ENCODE data around the gene MYH10. TPM values are rescaled to one million over a fixed set of nuclear protein-coding genes. Genes with fewer than 3 reads are reported as not detected.
"Not testable (repeated sequence)": the region's sequence is repeated elsewhere in the genome, so short reads cannot be mapped to it uniquely, and the experiment has no call there.

The MYH10 gene
- total and polyA plus RNA-seq, 2 experiments from 2014 or later = 46.8 to 69.5 TPM

DNA sequence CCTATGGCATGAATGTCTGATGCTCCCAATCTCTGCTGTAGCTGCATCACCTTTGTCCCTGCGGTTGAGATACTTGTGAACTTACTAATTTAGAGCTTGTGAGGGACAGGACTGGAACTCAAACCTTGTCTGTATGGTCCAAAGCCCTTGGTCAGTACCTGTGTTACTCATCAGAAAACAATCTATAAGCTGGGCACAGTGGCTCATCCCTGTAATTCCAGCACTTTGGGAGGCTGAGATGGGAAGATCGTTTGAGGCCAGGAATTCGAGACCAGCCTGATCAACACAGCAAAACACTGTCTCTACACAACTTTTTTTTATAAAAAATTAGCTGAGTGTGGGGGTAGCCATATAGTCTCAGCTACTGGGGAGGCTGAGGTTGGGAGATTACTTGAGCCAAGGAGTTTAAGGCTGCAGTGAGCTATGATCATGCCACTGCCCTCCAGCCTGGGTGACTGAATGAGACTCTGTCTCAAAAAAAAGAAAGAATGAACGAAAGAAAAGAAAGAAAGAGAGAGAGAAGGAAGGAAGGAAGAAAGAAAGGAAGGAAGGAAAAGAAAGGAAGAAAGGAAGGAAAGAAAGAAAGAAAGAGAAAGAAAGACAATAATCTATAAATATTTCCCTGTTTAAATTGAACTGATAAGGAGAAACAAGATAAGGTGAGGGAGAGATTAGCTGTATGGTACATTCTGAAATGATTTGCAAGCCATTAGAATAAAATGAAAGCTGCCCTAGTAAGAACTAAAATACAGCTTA lies 31.7 kb upstream of the MYH10 start:
- Histone ChIP-seq H3K79me2 (ENCODE audit: insufficient read depth) (no peaks in the 10 kb centered on the region), H3K4me3 (no peak overlapping the region), H3K27me3 (replicated peaks; ENCODE audit: insufficient read depth) (0 out of 2 replicates have a peak, but pooled peaks cover 13% of the 10 kb centered on the region), H3K4me1 (ENCODE audit: insufficient read depth) (no peaks in the 10 kb centered on the region), H3K9me3 (ENCODE audit: low read depth) (no peaks in the 10 kb centered on the region), H3K4me2 (ENCODE audit: unreplicated experiment) (no peak overlapping the region), H3K27ac (no peak overlapping the region), H4K20me1 (ENCODE audit: insufficient read depth) (no peaks in the 10 kb centered on the region), H3K9me2 (ENCODE audit: insufficient read depth) (no peaks in the 10 kb centered on the region), H3K36me3 (ENCODE audit: low read depth) (no peaks in the 10 kb centered on the region), H3F3A (ENCODE audit: insufficient read depth) (no peaks in the 10 kb centered on the region), H3K9ac (no peak overlapping the region), H2AFZ (no peak overlapping the region)
- no peak for DNase-seq
- no peak for TF ChIP-seq EZH2phosphoT487 (IDR thresholded peaks at IDR 0.05; ENCODE audit: insufficient read depth, low read depth)
- no peak for TF ChIP-seq EZH2 (IDR thresholded peaks at IDR 0.05; ENCODE audit: insufficient read depth, poor library complexity, severe bottlenecking)
- in situ Hi-C loops (cut with MboI) = no loop called here
- WGBS, 2 experiments (ENCODE audit: low coverage in 1 of 2, low lambda C conversion rate in 2 of 2, missing lambda C conversion rate in 2 of 2) = 71% methylated on average over 4 of the region's 4 CpGs

DNA sequence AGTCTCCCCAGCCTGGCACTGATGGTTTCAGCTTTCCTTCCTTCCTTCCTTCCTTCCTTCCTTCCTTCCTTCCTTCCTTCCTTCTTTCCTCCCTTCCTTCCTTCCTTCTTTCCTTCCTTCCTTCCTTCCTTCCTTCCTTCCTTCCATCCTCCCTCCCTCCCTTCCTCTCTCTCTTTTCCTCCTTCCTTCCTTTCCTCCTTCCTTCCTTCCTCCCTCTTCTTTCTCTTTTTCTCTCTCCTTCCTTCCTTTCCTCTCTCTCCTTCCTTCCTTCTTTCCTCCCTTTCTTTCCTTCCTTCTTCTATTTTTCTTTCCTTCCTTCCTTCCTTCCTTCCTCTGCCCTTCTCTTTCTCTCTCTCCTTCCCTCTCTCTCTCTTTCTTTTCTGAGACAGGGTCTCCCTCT lies 30.2 kb upstream of the MYH10 start:
- 0 out of 2 replicates have a peak, but pooled peaks cover 13% of the 10 kb centered on the region for H3K27me3 ChIP-seq (replicated peaks; ENCODE audit: insufficient read depth)
- H3K9me3 ChIP-seq (ENCODE audit: low read depth); H3K9ac ChIP-seq; H3F3A ChIP-seq (ENCODE audit: insufficient read depth); H3K4me1 ChIP-seq (ENCODE audit: insufficient read depth); H3K9me2 ChIP-seq (ENCODE audit: insufficient read depth); H2AFZ ChIP-seq; DNase-seq; H3K27ac ChIP-seq; H3K79me2 ChIP-seq (ENCODE audit: insufficient read depth); H3K4me3 ChIP-seq; H3K4me2 ChIP-seq (ENCODE audit: unreplicated experiment); H3K36me3 ChIP-seq (ENCODE audit: low read depth); in situ Hi-C loops (cut with MboI); H4K20me1 ChIP-seq (ENCODE audit: insufficient read depth): not testable (repeated sequence)

DNA sequence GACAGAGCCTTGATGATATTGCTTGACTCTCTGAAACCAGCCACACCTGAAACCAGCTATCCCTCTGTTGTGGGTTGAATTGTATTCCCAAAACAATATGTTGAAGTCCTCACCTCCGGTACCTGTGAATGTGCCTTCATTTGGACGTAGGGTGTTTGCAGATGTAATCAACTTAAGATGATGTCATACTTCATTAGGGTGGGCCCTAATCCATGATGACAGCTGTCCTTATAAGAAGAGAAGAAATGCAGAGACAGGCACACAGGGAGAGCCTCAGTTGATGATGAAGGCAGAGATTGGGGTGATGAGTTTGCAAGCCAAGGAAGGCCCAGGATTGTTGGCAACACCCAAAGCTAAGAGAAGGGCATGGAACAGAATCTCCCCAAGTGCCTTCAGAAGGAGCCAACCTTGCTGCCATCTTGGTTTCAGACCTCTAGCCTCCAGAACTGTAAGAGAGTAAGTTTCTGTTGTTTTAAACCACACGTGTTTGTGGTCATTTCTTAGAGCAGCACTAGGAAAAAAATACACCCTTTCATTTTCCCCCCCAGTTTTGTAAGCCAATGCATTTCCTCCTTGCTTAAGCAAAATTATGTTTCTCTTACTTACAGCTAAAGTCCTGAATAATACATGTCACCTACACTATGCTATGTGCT lies 29.4 kb upstream of the MYH10 start:
- no peaks in the 10 kb centered on the region for H3K36me3 ChIP-seq (ENCODE audit: low read depth)
- DNase-seq = no peak
- no peak overlapping the region for H3K27ac ChIP-seq
- H4K20me1 ChIP-seq (ENCODE audit: insufficient read depth) = no peaks in the 10 kb centered on the region
- H3K79me2 ChIP-seq (ENCODE audit: insufficient read depth) = no peaks in the 10 kb centered on the region
- in situ Hi-C loops (cut with MboI) = no loop called here
- no peak overlapping the region for H3K4me2 ChIP-seq (ENCODE audit: unreplicated experiment)
- 0 out of 2 replicates have a peak, but pooled peaks cover 13% of the 10 kb centered on the region for H3K27me3 ChIP-seq (replicated peaks; ENCODE audit: insufficient read depth)
- WGBS, 2 experiments (ENCODE audit: low coverage in 1 of 2, low lambda C conversion rate in 2 of 2, missing lambda C conversion rate in 2 of 2) = 50 to 52% methylated on average over 3 of the region's 3 CpGs
- H3K9me3 ChIP-seq (ENCODE audit: low read depth) = no peaks in the 10 kb centered on the region
- no peak overlapping the region for H3K4me3 ChIP-seq
- H3K9me2 ChIP-seq (ENCODE audit: insufficient read depth) = no peaks in the 10 kb centered on the region
- no peaks in the 10 kb centered on the region for H3K4me1 ChIP-seq (ENCODE audit: insufficient read depth)
- no peak overlapping the region for H3K9ac ChIP-seq
- no peak overlapping the region for H2AFZ ChIP-seq
- no peak for TF ChIP-seq EZH2phosphoT487 (IDR thresholded peaks at IDR 0.05; ENCODE audit: insufficient read depth, low read depth)
- TF ChIP-seq EZH2 (IDR thresholded peaks at IDR 0.05; ENCODE audit: insufficient read depth, poor library complexity, severe bottlenecking) = no peak
- no peaks in the 10 kb centered on the region for H3F3A ChIP-seq (ENCODE audit: insufficient read depth)

DNA sequence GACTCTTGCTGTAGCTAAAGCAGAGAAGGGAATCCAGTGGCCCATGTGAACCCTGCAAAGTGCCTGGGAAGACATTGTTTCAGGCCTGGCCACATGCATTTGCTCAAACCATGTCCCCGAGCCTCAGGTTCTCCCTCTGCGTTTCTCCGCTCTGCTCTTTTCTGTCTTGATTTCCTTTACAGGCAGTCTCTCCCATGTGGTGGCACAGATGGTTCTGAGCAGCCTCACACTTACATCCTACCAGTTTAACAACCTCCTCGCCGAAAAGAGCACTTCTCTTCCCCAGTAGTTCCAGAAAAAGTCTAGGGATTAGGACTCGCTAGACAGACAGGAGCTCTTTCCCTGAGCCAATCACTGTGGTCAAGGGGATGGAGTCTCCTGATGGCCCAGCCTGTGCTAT lies 28.3 kb upstream of the MYH10 start:
- Histone ChIP-seq H3K4me1 (ENCODE audit: insufficient read depth) (no peaks in the 10 kb centered on the region), H3K27ac (no peak overlapping the region), H3K9me2 (ENCODE audit: insufficient read depth) (no peaks in the 10 kb centered on the region), H3K9me3 (ENCODE audit: low read depth) (no peaks in the 10 kb centered on the region), H3K36me3 (ENCODE audit: low read depth) (no peaks in the 10 kb centered on the region), H3K27me3 (replicated peaks; ENCODE audit: insufficient read depth) (0 out of 2 replicates have a peak, but pooled peaks cover 10% of the 10 kb centered on the region), H4K20me1 (ENCODE audit: insufficient read depth) (no peaks in the 10 kb centered on the region), H3K9ac (no peak overlapping the region), H3K79me2 (ENCODE audit: insufficient read depth) (no peaks in the 10 kb centered on the region), H3F3A (ENCODE audit: insufficient read depth) (no peaks in the 10 kb centered on the region), H3K4me2 (ENCODE audit: unreplicated experiment) (no peak overlapping the region), H2AFZ (no peak overlapping the region), H3K4me3 (no peak overlapping the region)
- no peak for TF ChIP-seq EZH2phosphoT487 (IDR thresholded peaks at IDR 0.05; ENCODE audit: insufficient read depth, low read depth)
- WGBS, 2 experiments (ENCODE audit: low coverage in 1 of 2, low lambda C conversion rate in 2 of 2, missing lambda C conversion rate in 2 of 2) = 81 to 83% methylated on average over 6 of the region's 6 CpGs
- DNase-seq = no peak
- in situ Hi-C loops (cut with MboI) = no loop called here
